Thyroid gland (tissue), 4 donors: Measurements from ENCODE around the gene SPAG8.

Source experiments
- POLR2A ChIP-seq, 2 donors: fragments of 450-650 bp; IDR thresholded peaks; one replicate each; pipeline ENCODE4 v1.6.1; 2017; ENCODE audit warnings: antibody characterized with exemption in 2 of 2, mild to moderate bottlenecking in 2 of 2, moderate library complexity in 1 of 2
- TF ChIP-seq, protein P1 (sequence below), 6 experiments: fragments of 200-600 bp in 3 of 6; fragments of 450-650 bp in 3 of 6; sonication (generic) in 3 of 6; IDR thresholded peaks; one replicate each; pipeline ENCODE4 v1.5.1; 2016 to 2019; ENCODE audit warnings: antibody characterized with exemption in 6 of 6, mild to moderate bottlenecking in 2 of 6, inconsistent platforms in 1 of 6, moderate library complexity in 1 of 6

DNA sequence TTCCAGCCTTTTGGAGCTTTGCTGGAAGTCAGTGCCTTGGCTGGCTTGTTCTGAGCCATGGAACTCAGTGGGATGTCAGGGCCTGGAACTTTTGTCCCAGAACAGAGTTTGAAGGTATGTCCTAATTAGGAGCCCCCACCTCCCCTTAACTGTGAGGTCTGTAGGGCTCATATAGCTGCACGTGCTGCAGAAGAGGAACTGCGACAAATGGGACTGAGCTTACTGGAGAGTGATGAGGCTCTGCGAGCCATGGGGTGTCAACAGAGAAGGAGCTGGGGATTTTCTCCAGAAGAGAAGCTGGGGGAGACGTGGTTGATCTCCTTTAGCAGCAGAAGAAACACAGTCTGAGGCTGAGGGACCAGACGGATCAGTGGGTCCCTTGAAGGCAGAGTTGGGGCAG lies 27.9 kb upstream of the SPAG8 start:
- TF ChIP-seq, protein P1, sequence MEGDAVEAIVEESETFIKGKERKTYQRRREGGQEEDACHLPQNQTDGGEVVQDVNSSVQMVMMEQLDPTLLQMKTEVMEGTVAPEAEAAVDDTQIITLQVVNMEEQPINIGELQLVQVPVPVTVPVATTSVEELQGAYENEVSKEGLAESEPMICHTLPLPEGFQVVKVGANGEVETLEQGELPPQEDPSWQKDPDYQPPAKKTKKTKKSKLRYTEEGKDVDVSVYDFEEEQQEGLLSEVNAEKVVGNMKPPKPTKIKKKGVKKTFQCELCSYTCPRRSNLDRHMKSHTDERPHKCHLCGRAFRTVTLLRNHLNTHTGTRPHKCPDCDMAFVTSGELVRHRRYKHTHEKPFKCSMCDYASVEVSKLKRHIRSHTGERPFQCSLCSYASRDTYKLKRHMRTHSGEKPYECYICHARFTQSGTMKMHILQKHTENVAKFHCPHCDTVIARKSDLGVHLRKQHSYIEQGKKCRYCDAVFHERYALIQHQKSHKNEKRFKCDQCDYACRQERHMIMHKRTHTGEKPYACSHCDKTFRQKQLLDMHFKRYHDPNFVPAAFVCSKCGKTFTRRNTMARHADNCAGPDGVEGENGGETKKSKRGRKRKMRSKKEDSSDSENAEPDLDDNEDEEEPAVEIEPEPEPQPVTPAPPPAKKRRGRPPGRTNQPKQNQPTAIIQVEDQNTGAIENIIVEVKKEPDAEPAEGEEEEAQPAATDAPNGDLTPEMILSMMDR (IDR thresholded peaks at IDR 0.05), result no peak
- no peak for TF ChIP-seq POLR2A (IDR thresholded peaks at IDR 0.05)
